Neural cell (in vitro differentiated cells): ENCODE measurements around the gene ARHGAP4. TPM values are rescaled to one million over a fixed set of nuclear protein-coding genes. Genes with fewer than 3 reads are reported as not detected.

Experiments used
- H2AFZ ChIP-seq: fragments of 200-600, 300-800 bp; sonication (generic), shearing (Covaris generic); 2 replicates; pipeline ENCODE4 v1.6.0; 2014; ENCODE audit warnings: low read depth, mild to moderate bottlenecking, antibody characterized with exemption, low read length, moderate library complexity
- H3F3A ChIP-seq: fragments of 200-600 bp; shearing (Covaris generic); 2 replicates; pipeline ENCODE4 v1.6.1; 2016; ENCODE audit warnings: mild to moderate bottlenecking, moderate library complexity, mixed read lengths, antibody characterized with exemption, low read length; ENCODE audit not compliant: insufficient read depth, poor library complexity, severe bottlenecking
- H3K27ac ChIP-seq: fragments of 200-600, 300-800 bp; sonication (generic), shearing (Covaris generic); 2 replicates; pipeline ENCODE4 v1.5.1; 2014; ENCODE audit warnings: mild to moderate bottlenecking, low read length, moderate library complexity
- H3K27me3 ChIP-seq: fragments of 300-800, 200-600 bp; sonication (generic), shearing (Covaris generic); 2 replicates; pipeline ENCODE4 v1.6.0; 2014; ENCODE audit warnings: mild to moderate bottlenecking, low read depth, low read length, moderate library complexity; ENCODE audit not compliant: insufficient read depth
- H3K36me3 ChIP-seq: fragments of 300-800, 200-600 bp; sonication (generic), shearing (Covaris generic); 2 replicates; pipeline ENCODE4 v1.5.1; 2014; ENCODE audit warnings: mild to moderate bottlenecking, antibody characterized with exemption, low read length, moderate library complexity; ENCODE audit not compliant: insufficient read depth
- H3K4me2 ChIP-seq: fragments of 300-800, 200-600 bp; sonication (generic), shearing (Covaris generic); 2 replicates; pipeline ENCODE4 v1.6.0; 2014; ENCODE audit warnings: mild to moderate bottlenecking, low read length
- H3K4me3 ChIP-seq: fragments of 300-800, 200-600 bp; sonication (generic), shearing (Covaris generic); 2 replicates; pipeline ENCODE4 v1.5.1; 2014; ENCODE audit warnings: mild to moderate bottlenecking, low read length, moderate library complexity
- H3K79me2 ChIP-seq: fragments of 200-600 bp; shearing (Covaris generic); replicated peaks from 2 replicates; pipeline ENCODE4 v1.6.0; 2014; ENCODE audit warnings: mild to moderate bottlenecking, low read length, moderate library complexity; ENCODE audit not compliant: insufficient read depth
- H3K9ac ChIP-seq: fragments of 300-800, 200-600 bp; sonication (generic), shearing (Covaris generic); 2 replicates; pipeline ENCODE4 v1.6.1; 2016; ENCODE audit warnings: mild to moderate bottlenecking, low read length, mixed read lengths
- H3K9me2 ChIP-seq: fragments of 200-600 bp; shearing (Covaris generic); 2 replicates; pipeline ENCODE4 v1.6.1; 2016; ENCODE audit warnings: mild to moderate bottlenecking, low read length, mixed read lengths; ENCODE audit not compliant: insufficient read depth
- H3K9me3 ChIP-seq: fragments of 200-600, 300-800 bp; sonication (generic), shearing (Covaris generic); 2 replicates; pipeline ENCODE4 v1.6.1; 2016; ENCODE audit warnings: mild to moderate bottlenecking, mixed run types, low read length, moderate library complexity, mixed read lengths
- H4K20me1 ChIP-seq: fragments of 200-600 bp; shearing (Covaris generic); 2 replicates; pipeline ENCODE4 v1.6.1; 2016; ENCODE audit warnings: mild to moderate bottlenecking, mixed run types; ENCODE audit not compliant: insufficient read depth
- CTCF ChIP-seq: fragments of 450-650 bp; IDR thresholded peaks from 2 replicates; pipeline ENCODE4 v1.5.1; 2014; ENCODE audit warnings: antibody characterized with exemption, mild to moderate bottlenecking, moderate library complexity; ENCODE audit not compliant: poor library complexity, severe bottlenecking
- EP300 ChIP-seq: fragments of 450-650 bp; conservative IDR thresholded peaks from 2 replicates; pipeline ENCODE4 v1.6.1; 2014; ENCODE audit warnings: antibody characterized with exemption, mild to moderate bottlenecking, moderate library complexity; ENCODE audit not compliant: poor library complexity, severe bottlenecking
- EZH2 ChIP-seq: fragments of 200-600, 300-800 bp; shearing (Covaris generic), sonication (generic); IDR thresholded peaks from 2 replicates; pipeline ENCODE4 v1.6.1; 2014; ENCODE audit warnings: antibody characterized with exemption, low read length, borderline replicate concordance, mild to moderate bottlenecking; ENCODE audit not compliant: insufficient read depth, poor library complexity, severe bottlenecking
- MXI1 ChIP-seq: fragments of 450-650 bp; conservative IDR thresholded peaks from 2 replicates; pipeline ENCODE4 v1.6.1; 2014; ENCODE audit warnings: antibody characterized with exemption, mild to moderate bottlenecking; ENCODE audit not compliant: poor library complexity, severe bottlenecking
- POLR2AphosphoS5 ChIP-seq: IDR thresholded peaks from 2 replicates; pipeline ENCODE4 v1.6.1; 2012
- RAD21 ChIP-seq: fragments of 450-650 bp; conservative IDR thresholded peaks from 2 replicates; pipeline ENCODE4 v1.6.1; 2014; ENCODE audit warnings: antibody characterized with exemption, mild to moderate bottlenecking, moderate library complexity
- REST ChIP-seq: IDR thresholded peaks from 2 replicates; pipeline ENCODE4 v1.6.1; 2012; ENCODE audit warnings: borderline replicate concordance
- SMC3 ChIP-seq: fragments of 450-650 bp; conservative IDR thresholded peaks from 2 replicates; pipeline ENCODE4 v1.6.1; 2014; ENCODE audit warnings: antibody characterized with exemption, mild to moderate bottlenecking, moderate library complexity; ENCODE audit not compliant: poor library complexity
- TAF1 ChIP-seq: IDR thresholded peaks from 2 replicates; pipeline ENCODE4 v1.6.1; 2012; ENCODE audit warnings: low read depth
- polyA plus RNA-seq: library from polyadenylated mRNA; depleted of rRNA; stranded (reverse); fragments of >200 nt; gene quantifications from 2 replicates; pipeline ENCODE4 v1.2.3, GENCODE V29; 2014

Gene ARHGAP4
- polyA plus RNA-seq, 1 donor from 2014 or later, result 11.2 TPM

GRCh38 chrX:153960077-153960476 is 34.0 kb upstream of the ARHGAP4 start:
- Histone ChIP-seq H3K79me2 (peaks cover 5% of the 10 kb centered on the region), H4K20me1 (no peaks in the 10 kb centered on the region), H3K4me2 (no peak overlapping the region), H3K27me3 (no peaks in the 10 kb centered on the region), H3K9me3 (no peaks in the 10 kb centered on the region), H3F3A (no peaks in the 10 kb centered on the region), H2AFZ (no peak overlapping the region), H3K4me3 (no peak overlapping the region), H3K9me2 (no peaks in the 10 kb centered on the region), H3K9ac (no peak overlapping the region), H3K36me3 (no peaks in the 10 kb centered on the region), H3K27ac (no peak overlapping the region)
- TF ChIP-seq SMC3, result no peak
- no peak for TF ChIP-seq CTCF
- TF ChIP-seq RAD21, result no peak
- TF ChIP-seq REST, result no peak
- TF ChIP-seq EZH2, result no peak
- TF ChIP-seq TAF1, result no peak
- TF ChIP-seq POLR2AphosphoS5, result no peak
- TF ChIP-seq MXI1, result no peak

- Histone ChIP-seq H3F3A (no peaks in the 10 kb centered on the region), H3K9me3 (no peaks in the 10 kb centered on the region), H3K4me3 (no peak overlapping the region), H3K9me2 (no peaks in the 10 kb centered on the region), H3K9ac (no peak overlapping the region), H3K27ac (no peak overlapping the region), H3K36me3 (no peaks in the 10 kb centered on the region), H3K79me2 (peaks cover 4% of the 10 kb centered on the region), H3K4me2 (no peak overlapping the region), H3K27me3 (no peaks in the 10 kb centered on the region), H2AFZ (no peak overlapping the region), H4K20me1 (no peaks in the 10 kb centered on the region)
- TF ChIP-seq EZH2 (no peak), POLR2AphosphoS5 (no peak), CTCF (no peak), TAF1 (no peak), REST (no peak), MXI1 (no peak), RAD21 (no peak), EP300 (no peak), SMC3 (no peak)
These were observed 33.6 kb upstream of the ARHGAP4 start for GRCh38 chrX:153959649-153960048.
